HG03139 (cell line): Measurements from ENCODE around the gene FAM131C.
"Not testable (repeated sequence)": the region's sequence is repeated elsewhere in the genome, so short reads cannot be mapped to it uniquely, and the experiment has no call there.

ENCODE experiments used
- ATAC-seq: cut with Tn5 transposase; IDR thresholded peaks from one replicate; pipeline ENCODE4 v1.9.1; 2021; ENCODE audit not compliant: unreplicated experiment

The FAM131C gene

GRCh38 chr1:16061989-16062686 is 11.3 kb downstream of the FAM131C start:
- not testable (repeated sequence) for ATAC-seq

GRCh38 chr1:16061266-16061665 is 12.2 kb downstream of the FAM131C start:
- no peak for ATAC-seq

- not testable (repeated sequence) for ATAC-seq
These were observed 14.9 kb downstream of the FAM131C start for GRCh38 chr1:16058394-16059120.

- ATAC-seq, result not testable (repeated sequence)
These were observed 16.0 kb downstream of the FAM131C start for GRCh38 chr1:16057314-16057915.

DNA sequence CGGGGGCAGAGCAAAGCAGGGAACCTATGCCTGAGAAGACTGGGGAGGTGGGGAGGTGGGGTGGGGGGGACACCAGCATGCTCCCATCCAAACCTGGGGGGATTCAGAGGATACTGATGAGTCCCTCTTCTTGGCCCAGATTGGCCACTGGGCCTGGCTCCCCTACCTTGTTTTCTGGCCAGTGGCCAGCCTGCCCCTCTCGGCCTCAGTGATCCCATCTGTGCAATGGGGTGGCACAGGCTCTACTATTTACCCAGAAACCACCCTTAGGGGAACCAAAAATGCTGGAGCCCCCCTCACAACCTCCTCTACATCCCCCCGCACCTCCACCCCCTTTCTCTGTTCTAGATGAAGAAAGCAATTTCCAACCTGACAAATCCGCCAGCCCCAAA is 16.9 kb downstream of the FAM131C start:
- ATAC-seq, result not testable (repeated sequence)

GRCh38 chr1:16055613-16056520 is 17.6 kb downstream of the FAM131C start:
- peak; percentile 57 for ATAC-seq

GRCh38 chr1:16054598-16055540 is 18.6 kb downstream of the FAM131C start:
- no peak for ATAC-seq

- ATAC-seq, result no peak
These were observed 19.5 kb downstream of the FAM131C start for GRCh38 chr1:16053781-16054502.

- ATAC-seq, result not testable (repeated sequence)
These were observed 21.5 kb downstream of the FAM131C start for GRCh38 chr1:16051949-16052348.

DNA sequence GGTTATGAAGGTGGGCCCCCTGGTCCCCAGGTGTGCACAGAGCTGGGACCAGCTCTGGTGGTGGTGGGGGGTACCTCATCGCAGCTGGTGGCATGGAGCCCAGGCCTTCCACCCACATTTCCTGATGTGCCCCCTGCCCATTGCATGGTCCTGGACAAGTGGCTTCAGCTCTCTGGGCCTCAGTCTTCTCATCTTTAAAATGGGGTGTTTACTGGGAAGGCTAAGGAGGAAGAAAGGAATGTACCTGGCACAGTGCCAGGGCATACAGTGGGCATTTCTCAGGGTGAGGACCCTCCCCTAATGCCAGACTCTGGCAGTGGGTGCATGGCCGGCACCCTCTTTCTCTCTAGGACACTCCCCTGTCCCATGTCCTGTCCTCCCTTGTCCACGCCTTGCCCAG is 22.4 kb downstream of the FAM131C start:
- ATAC-seq, result no peak

GRCh38 chr1:16050328-16050727 is 23.1 kb downstream of the FAM131C start:
- ATAC-seq, result no peak

GRCh38 chr1:16048573-16049189 is 24.8 kb downstream of the FAM131C start:
- ATAC-seq, result no peak

DNA sequence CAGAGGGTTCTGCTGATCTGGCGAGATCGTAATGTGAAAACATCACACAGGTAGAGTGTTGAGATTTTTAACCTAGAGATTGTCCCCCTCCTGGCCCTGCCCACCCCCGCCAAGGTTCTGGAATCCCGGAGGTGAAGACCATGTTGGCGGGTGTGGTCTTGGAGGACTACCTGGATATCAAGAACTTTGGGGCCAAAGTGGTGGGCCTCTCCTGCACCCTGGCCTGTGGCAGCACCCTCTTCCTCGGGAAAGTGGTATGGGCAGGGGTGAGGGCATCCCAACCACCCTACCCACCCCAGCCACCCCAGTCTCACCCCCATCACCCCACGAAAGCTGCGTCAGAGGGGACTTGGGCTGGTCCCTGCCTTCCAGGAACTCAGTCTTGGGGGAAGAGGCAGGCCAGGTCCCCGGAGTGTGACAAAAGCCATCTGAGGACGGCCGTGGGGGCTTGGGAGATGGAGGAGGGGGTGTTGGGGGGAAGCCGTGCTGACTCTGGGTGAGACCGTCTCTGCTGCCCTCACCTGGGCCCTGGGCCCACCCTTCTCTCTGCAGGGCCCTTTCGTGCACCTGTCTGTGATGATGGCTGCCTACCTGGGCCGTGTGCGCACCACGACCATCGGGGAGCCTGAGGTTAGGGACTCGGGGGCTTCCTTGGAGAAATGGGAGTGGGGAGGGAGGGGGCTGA is 25.5 kb downstream of the FAM131C start:
- no peak for ATAC-seq

- no peak for ATAC-seq
These were observed 26.6 kb downstream of the FAM131C start for GRCh38 chr1:16046842-16047241.

- no peak for ATAC-seq
These were observed 29.5 kb downstream of the FAM131C start for GRCh38 chr1:16043950-16044349.

- ATAC-seq, result no peak
These were observed 29.9 kb downstream of the FAM131C start, which contains the start of gene CLCNKB for GRCh38 chr1:16043521-16043920. CLCNKB (plus strand) TSS chr1:16043782; CDS start chr1:16044493, 711 bp downstream.

DNA sequence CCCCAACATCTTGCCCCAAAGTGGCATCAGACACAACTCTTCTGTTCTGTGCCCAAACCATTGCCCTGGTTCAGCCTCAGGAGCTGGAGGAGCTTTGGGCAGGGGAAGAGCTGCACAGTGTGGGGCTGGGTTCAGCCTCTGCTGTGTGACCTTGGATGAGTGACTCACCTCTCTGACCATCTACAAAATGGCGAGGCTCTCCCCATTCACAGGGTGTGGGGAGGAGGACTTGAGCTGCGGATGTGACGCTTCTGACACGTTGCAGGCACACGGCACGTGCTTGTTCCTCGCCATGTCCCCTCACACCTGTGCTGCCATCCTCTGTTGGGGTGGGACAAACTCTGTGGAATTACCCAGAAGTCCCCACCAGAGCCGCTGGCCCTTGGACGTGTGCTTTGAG is 30.8 kb downstream of the FAM131C start:
- not testable (repeated sequence) for ATAC-seq

- no peak for ATAC-seq
These were observed 31.4 kb downstream of the FAM131C start for GRCh38 chr1:16042096-16042495.
